Osteocyte (in vitro differentiated cells): ENCODE results near the gene BRAF. TPM values are rescaled to one million over a fixed set of nuclear protein-coding genes. Genes with fewer than 3 reads are reported as not detected.

Source experiments
- DNase-seq: peaks from one replicate; pipeline ENCODE4 v3.0.0; 2021; ENCODE audit warnings: mixed read lengths; ENCODE audit not compliant: unreplicated experiment; ENCODE audit errors: extremely low spot score
- H3K27ac Mint-ChIP-seq: one replicate; pipeline ENCODE4 v1.8.0; 2021; ENCODE audit warnings: mild to moderate bottlenecking, mixed read lengths; ENCODE audit not compliant: unreplicated experiment
- H3K27me3 Mint-ChIP-seq: one replicate; pipeline ENCODE4 v1.8.0; 2021; ENCODE audit warnings: mixed read lengths; ENCODE audit not compliant: unreplicated experiment
- H3K36me3 Mint-ChIP-seq: one replicate; pipeline ENCODE4 v1.8.0; 2021; ENCODE audit warnings: mixed read lengths; ENCODE audit not compliant: unreplicated experiment
- H3K4me1 Mint-ChIP-seq: one replicate; pipeline ENCODE4 v1.8.0; 2021; ENCODE audit warnings: mixed read lengths; ENCODE audit not compliant: unreplicated experiment
- H3K4me3 Mint-ChIP-seq: one replicate; pipeline ENCODE4 v1.8.0; 2021; ENCODE audit warnings: mild to moderate bottlenecking, moderate library complexity, mixed read lengths; ENCODE audit not compliant: unreplicated experiment
- H3K9me3 Mint-ChIP-seq: one replicate; pipeline ENCODE4 v1.8.0; 2021; ENCODE audit warnings: mixed read lengths; ENCODE audit not compliant: unreplicated experiment
- total RNA-seq: library from RNA; stranded (reverse); gene quantifications from 2 replicates; pipeline ENCODE4 v1.2.1, GENCODE V29; 2021
- TF ChIP-seq, protein P1 (sequence below): fragments of 200-600 bp; sonication (generic); IDR thresholded peaks from 2 replicates; pipeline ENCODE4 v1.5.0; 2021; ENCODE audit warnings: antibody characterized with exemption, mild to moderate bottlenecking, moderate library complexity

Gene BRAF
- total RNA-seq, 1 donor from 2014 or later, result 25.8 TPM

DNA sequence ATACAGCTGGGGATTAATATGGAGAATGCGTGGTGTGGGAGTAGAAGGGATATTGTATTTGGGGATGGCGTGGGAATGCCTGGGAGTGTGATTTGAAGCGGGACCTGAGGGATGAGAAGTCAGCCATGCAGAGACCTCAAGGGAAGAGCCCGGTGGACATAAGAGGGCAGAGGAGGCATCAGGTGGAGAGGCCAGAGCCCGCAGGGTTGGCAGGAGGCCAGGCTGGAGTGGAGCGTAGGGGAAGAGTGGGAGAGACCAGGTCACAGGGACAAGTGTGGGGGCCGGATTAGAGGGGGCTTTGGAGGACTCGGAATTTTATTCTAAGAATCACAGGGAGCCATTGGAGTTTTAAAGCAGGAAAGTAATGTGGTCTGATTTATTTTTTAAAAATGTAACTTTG, 226.3 kb downstream of the BRAF start:
- Mint-ChIP-seq H3K4me1 (peaks cover 24% of the 10 kb centered on the region), H3K27me3 (no peaks in the 10 kb centered on the region), H3K27ac (peak overlapping the region; percentile 99), H3K36me3 (peaks cover 8% of the 10 kb centered on the region), H3K9me3 (no peaks in the 10 kb centered on the region), H3K4me3 (peak overlapping the region; percentile 99)
- TF ChIP-seq, protein P1, sequence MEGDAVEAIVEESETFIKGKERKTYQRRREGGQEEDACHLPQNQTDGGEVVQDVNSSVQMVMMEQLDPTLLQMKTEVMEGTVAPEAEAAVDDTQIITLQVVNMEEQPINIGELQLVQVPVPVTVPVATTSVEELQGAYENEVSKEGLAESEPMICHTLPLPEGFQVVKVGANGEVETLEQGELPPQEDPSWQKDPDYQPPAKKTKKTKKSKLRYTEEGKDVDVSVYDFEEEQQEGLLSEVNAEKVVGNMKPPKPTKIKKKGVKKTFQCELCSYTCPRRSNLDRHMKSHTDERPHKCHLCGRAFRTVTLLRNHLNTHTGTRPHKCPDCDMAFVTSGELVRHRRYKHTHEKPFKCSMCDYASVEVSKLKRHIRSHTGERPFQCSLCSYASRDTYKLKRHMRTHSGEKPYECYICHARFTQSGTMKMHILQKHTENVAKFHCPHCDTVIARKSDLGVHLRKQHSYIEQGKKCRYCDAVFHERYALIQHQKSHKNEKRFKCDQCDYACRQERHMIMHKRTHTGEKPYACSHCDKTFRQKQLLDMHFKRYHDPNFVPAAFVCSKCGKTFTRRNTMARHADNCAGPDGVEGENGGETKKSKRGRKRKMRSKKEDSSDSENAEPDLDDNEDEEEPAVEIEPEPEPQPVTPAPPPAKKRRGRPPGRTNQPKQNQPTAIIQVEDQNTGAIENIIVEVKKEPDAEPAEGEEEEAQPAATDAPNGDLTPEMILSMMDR, result no peak
- DNase-seq, result peak; percentile 70

DNA sequence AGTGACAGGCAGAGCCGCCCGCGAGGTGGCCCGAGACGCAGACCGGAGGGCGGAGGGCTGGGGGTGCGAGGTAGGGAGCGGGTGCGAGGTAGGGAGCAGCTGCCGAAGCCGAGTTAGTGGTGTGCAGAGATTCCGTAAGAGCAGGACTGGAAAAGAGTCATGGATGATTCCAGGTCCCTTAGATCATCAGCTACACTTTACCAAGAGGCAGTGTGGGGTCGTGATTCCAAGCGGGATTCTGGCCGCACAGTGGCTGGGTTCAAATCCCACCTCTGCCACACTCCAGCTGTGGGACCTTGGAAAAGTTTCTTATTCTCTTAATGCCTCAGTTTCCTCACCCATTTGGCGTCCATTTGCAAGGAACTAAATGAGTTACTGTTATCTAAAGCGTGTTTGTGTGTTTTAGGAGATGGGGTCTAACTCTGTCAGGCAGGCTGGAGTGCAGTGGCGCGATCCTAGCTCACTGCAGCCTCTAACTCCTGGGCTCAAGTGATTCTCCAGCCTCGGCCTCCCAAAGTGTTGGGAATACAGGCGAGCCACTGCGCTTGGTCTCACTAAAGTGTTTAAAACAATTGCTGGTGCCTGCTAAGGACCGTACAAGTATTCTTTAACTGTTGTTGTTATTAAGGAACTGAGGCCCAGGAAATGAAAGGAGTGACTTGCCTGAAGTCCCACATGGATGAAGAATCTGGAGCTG, 227.1 kb downstream of the BRAF start:
- DNase-seq, result peak; percentile 53
- peaks cover 24% of the 10 kb centered on the region for H3K4me1 Mint-ChIP-seq

DNA sequence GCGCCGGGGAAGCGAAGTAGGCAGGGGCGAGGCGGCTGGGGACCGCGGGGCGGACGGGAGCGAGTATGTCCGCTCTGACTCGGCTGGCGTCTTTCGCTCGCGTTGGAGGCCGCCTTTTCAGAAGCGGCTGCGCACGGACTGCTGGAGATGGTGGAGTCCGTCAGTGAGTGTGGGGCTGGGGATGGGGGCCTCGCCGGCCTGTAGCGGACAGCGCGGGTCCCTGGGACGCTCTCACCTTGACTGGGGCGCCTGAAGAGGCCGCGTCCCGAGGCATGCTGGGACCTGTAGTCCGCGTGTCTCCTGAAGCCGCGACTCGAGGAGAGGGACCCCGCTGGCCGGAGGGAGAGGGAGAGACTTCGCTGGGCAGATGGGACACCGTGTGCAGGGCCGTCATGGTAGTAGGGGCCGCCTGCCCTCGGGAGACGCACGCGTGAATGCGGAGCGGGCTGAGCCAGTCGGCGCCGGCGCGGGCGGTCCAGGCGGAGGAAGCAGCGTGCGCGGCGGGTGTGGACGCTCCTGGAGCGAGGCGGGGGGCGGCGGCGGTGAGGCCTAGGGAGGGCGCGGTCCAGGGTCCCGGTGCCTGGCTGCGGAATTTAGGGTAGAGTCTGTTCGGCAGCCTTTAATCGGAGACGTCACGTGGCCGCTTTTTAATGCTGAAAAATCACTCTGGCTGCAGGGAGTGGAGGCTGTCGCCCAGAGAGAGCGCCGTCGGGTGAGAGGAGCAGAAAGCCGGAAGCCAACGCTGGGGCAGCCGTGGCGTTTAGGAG, 227.9 kb downstream of the BRAF start, which contains the start of gene NDUFB2:
NDUFB2 (plus strand) TSS at position 29 of the 767 bp plus-strand sequence; CDS start at position 66, 37 bp downstream.
- H3K27ac Mint-ChIP-seq, result peak within 1 kb of the TSS; percentile 99
- H3K36me3 Mint-ChIP-seq, result peaks cover 3% of the 10 kb centered on the region
- H3K27me3 Mint-ChIP-seq, result no peaks in the 10 kb centered on the region
- TF ChIP-seq, protein P1, result no peak
- peaks cover 24% of the 10 kb centered on the region for H3K4me1 Mint-ChIP-seq
- peak; percentile 97 for DNase-seq
- H3K4me3 Mint-ChIP-seq, result peak within 1 kb of the TSS; percentile 99
- no peaks in the 10 kb centered on the region for H3K9me3 Mint-ChIP-seq

More for the DNA sequence above, 227.1 kb downstream of the BRAF start:
- H3K36me3 Mint-ChIP-seq, result peaks cover under 1% of the 10 kb centered on the region
- peak overlapping the region; percentile 99 for H3K4me3 Mint-ChIP-seq
- TF ChIP-seq, protein P1, result no peak
- H3K27me3 Mint-ChIP-seq, result no peaks in the 10 kb centered on the region
- no peaks in the 10 kb centered on the region for H3K9me3 Mint-ChIP-seq
- peak overlapping the region; percentile 99 for H3K27ac Mint-ChIP-seq

DNA sequence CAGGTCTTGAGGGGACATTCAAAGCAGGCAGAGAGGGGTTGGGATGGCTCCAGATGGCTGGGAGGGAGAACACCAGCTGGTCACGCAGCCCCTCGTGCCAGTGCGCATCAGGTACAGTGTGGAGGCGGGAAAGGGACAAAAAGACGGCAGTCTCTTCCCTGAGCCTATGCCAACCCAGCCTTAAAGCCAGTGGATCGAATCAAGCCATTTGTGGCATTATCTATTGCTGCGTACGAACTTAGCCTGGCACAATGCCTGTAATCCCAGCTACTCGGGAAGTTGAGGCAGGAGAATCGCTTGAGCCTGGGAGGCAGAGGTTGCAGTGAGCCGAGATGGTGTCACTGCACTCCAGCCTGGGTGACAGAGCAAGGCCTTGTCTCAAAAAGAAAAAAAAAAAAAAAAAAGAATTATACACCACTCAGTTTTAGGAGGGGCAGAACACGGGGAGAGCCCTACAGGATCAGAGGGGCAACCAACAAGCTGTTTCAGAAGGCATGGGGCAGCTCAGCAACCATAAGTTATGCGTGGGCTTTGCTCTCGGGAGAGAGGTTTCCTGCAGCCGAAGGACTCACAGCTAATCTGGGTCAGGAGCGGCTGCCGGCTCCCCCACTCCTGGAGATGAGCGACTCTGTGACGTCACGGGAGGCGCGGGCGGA, 228.6 kb downstream of the BRAF start:
- Mint-ChIP-seq H3K9me3 (no peaks in the 10 kb centered on the region), H3K36me3 (peaks cover 7% of the 10 kb centered on the region), H3K4me3 (peak overlapping the region; percentile 99), H3K27me3 (no peaks in the 10 kb centered on the region), H3K4me1 (peaks cover 24% of the 10 kb centered on the region), H3K27ac (peak overlapping the region; percentile 99)
- peak; percentile 53 for DNase-seq
- TF ChIP-seq, protein P1, result no peak
